NCI-H69 (cell line): Measurements from ENCODE around the gene NBAS.

Experiments used
- DNase-seq: peaks from one replicate; lab custom pipeline; 2025; lab: John Stamatoyannopoulos, UW

NBAS gene

DNA sequence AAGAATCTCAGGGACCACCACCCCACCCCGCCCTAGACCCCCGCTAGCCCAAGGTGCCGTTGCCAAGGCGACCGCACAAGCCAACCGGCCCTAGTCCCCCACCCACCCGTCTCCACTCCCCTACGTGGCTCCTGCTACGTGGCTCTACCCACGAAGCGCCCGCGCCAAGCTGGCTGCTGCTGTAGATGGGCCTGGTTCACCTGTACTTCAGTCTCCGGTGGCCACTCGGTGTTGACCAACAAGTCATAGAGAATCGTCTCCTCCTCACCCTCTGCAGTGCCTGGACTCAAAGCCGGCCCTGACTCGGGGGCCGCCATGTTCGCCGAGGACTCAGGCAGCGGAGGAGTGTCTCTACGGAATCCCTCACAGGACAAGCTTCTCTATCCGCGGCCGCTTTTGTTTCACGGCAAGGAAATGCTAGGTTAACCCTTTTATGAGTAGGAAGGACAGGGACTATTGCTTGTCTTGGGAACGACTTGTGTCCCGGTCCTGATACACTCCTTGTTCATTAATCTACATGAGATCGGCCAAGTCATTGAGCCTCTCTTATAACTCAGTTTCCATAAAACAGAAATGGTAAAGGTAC is at the start of gene NBAS:
NBAS (minus strand) TSS at position 347 of the 586 bp plus-strand sequence; CDS start at position 317, 30 bp downstream.
- peak; percentile 87 for DNase-seq

DNA sequence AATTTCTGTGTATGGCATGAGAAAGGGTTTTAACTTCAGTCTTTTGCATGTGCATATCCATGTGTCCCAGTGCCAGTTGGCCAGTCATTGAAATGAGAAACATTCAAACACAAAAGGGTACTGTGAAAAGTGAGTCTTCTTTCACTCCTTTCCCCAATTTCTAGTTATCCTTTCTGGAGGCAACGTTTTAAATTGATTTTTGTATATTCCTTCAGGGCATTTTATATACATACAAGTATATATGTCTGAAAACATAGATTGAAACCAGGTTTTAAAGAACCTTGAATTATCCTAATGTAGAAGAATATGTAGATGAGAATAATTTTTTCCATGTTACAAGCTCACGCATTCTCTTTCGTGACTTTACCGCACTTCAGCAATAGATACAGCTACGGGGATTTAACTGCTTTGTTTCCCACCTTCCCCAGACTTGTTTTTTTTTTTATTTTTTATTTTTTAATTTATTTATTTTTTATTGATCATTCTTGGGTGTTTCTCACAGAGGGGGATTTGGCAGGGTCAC is 49.4 kb upstream of the NBAS start:
- DNase-seq = no peak

DNA sequence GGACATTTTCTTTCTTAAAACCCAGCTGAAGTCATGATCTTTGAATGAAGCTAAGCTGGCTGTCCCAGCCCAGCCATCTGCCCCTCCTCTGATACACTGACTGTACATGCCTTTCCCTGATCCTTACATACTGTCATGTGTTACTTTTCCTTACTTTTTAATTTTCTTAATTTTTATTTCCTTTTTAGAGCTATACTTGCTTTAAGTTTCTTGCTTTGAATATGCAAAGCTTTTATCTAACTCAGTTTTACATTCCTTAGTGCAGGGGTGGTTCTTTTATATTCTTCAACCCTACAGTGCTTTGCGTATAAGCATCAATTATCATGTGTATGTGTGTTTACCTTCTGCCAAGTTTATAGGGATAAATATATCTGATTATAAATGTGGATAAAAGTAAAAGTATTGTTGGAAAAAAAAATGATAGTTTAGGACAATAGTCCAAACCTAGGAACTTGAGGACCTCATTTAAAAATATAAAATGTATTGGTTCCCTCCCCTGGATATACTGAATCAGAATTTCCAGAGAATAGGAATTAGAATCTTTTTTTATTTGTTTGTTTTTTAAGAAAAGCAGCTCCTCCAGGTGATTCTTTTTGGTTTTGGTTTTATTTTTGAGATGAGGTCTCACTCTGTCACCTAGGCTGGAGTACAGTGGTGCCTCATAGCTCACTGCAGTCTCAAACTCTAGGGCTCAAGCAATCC is 48.4 kb upstream of the NBAS start:
- DNase-seq = no peak

DNA sequence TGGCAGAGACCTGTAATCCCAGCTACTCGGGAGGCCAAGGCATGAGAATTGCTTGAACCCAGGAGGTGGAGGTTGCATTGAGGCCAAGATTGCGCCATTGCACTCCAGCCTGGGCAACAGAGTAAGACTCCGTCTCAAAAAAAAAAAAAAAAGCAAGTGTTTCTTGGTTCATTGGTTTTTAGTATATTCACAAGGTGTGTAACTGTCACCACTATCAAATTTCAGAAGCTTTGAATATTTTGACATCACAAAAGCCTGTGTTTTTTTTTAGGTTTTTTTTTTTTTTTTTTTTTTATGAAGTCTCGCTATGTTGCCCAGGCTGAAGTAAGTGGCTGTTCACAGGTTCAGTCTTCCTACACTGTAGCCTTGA is 47.2 kb upstream of the NBAS start:
- no peak for DNase-seq

DNA sequence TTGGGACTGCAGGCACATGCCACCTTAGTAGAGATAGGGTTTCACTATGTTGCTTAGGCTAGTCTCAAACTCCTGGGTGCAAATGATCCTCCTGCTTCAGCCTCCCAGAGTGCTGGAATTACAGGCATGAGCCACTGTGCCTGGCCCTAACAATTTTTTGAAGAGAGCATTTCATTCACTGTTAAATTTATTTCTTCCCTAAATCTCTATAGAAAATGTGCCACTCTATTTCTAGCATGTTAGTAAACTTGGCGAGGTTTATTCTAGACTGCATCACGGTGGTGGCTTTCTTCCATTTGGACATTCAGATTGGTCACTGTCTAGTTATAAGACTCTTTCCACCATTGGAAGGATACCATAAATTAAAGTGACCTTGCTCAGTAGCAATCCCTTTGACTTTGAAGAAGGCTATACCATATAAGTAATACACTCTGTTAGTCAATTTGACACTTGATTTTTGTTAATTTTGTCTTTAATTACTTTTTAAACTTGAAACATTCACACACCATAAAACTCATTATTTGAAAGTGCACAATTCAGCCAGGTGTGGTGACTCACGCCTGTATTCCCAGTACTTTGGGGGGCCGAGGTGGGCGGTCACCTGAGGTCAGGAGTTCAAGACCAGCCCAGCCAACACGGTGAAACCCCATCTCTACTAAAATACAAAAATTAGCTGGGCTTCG is 46.7 kb upstream of the NBAS start:
- no peak for DNase-seq

DNA sequence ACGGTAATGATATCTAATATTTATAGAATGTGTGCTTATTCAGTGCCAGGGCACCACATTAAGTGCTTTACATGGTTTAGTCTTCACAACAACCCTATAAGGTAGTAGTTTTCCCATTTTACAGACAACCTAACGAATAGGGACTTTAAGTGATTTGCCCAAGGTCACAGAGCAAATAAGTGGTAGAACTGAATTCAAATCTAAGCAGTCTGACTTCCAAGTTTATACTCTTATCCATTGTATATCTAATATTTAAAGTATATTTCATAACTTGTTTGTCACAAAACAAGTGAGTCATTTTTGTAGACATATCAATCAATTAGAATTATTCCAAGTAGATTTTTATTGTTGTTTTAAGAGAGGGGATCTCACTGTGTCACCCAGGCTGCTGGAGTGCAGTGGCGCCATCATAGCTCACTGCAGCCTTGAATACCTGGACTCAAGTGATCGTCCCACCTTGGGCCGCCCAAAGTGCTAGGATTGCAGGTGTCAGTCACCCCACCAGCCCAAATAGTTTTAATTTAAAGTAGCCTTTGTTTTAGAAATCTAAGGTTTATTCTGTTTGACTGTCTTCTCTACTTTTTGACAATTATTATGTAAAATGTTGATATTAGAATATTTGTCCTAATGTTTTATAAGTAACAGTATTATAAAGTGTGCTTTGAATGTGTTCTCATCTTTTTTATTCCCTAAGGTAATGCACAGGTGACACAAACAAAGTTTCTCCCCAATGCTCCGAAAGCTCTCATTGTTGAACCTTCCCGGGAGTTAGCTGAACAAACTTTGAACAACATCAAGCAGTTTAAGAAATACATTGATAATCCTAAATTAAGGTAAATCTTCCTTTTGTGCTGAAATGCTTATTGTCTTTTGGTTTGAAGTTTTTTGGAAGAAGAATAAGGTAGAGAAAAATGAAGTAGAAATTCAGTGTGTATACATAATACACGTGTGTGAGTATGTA is 45.6 kb upstream of the NBAS start:
- no peak for DNase-seq

DNA sequence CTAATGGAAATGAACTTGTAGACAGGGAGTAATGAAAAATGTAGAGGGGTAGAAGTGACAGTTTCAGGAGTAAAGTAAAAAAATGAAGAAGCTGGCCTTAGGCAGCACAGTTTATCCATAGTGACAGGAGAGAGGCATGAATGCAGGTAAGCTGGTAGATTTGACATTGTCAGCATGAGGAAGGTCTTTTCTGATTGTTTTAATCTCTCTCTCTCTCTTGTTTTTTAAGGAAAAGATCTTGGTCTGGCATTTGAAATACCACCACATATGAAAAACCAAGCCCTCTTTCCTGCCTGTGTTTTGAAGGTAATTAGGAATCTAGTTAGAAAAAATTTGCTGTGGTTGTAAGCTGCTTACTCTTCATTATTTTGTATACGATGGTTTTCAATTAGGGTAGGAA is 44.6 kb upstream of the NBAS start:
- no peak for DNase-seq

DNA sequence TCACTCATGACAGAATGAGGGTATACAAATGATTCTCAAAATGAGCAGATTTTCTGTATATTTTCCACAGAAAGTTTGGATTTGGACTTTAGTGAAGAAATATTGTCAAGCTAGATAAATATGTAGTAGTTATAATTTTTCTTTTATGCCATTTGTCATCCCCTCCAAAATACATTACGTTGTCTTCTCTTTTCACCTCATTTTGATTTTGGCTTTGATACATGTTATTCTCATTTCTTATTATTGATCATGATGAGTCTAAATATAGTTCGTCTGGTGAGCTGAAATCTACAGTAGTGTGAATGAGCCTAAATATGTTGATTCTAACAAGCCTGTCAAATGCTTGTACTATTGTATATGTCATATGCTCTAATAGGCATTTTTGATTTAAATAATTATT is 42.8 kb upstream of the NBAS start:
- no peak for DNase-seq

DNA sequence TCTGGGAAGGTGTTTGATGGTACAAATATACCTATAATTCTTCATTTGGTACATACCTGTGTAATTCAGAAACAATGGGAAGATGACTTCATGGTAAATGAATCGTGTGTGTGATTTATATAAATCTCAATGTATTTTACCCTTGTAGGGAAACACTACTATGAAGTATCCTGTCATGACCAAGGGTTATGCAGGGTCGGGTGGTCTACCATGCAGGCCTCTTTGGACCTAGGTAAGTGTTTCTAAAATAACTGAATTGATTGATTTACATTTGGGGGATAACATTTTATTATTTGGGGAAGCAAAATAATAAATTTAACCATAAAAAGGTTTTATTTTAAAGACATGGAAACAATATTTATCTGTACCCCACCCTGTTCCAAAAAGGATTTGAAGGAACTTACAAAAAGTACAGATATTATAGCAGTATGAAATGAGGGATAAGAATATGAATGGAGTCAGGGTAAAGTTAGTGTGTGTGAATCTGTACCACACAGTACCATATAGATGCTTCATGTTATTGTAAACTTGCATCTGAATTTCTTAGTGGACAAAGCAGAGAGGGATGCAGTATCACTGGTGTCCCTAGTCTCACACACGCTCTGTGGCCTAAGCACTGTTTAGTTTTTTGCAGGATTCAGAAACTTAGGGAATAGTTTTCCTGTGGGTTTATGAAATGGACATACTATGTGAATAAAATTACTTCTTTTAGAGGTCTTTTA is 42.1 kb upstream of the NBAS start:
- no peak for DNase-seq

DNA sequence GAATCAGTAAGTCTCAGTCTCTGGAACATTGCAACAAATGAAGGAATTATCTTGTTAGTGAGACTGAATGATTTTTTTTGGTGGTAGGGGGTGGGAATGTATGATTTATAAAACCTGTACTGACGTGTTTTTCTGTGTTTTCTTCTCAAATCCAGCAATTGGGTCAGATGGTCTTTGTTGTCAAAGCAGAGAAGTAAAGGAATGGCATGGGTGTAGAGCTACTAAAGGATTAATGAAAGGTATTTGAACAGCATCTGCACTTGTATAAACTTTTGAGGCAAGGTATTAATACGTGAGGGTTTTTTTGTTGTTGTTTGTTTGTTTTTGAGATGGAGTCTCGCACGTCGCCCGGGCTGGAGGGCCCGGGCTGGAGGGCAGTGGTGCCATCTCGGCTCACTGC is 41.3 kb upstream of the NBAS start:
- no peak for DNase-seq

DNA sequence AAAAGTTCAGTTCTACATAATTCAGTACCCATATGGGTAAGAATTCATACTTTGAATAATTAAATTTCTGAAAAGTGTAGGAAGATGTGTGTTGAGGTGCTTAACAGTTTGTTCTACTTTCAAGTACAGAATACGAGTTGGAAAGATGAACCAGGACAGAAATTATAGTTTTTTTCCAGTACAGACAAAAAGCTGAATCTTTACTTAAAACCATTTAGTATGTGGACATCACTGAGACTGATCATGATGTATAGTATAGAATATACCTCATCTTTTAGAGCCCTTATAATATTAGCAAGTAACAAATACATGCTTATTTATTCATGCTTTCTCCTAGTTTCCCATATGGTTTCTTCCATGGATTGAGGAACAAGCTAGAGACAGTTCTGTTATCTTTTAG is 40.5 kb upstream of the NBAS start:
- no peak for DNase-seq

DNA sequence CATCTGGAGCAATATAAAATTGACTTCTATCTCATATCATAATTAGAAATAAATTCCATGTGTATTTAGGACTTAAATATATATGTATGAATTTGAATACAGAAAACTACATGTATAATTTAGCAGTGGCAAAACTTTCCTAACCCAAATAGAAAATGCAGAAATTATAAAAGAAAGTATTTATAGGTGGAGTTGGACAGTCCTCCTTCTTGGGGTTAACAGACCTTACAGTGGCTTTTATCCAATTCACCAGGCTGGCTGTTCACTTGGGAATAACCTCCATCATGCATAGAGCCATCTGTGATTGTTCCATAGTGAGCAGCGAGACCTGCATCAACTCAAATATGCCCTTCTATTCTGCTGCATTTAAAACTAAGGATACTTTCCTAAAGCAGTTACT is 38.9 kb upstream of the NBAS start:
- no peak for DNase-seq

DNA sequence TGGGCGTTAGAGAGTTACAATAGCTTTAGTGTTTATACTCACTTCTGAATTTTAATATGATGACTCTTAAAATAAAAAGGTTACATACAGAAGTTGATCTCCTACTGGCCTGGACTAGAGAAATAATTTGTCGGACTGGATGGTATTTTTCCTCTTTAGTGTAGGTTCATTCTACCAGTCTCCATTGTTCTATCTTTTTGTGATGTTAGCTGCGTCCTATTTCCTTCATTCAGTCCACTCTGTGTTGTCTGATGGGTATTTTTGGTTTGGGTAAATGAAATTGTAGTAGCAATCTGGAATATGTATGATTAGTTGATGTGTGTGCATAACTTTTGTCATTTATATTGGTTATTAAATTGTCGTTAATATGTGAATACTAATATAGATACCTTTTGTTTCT is 35.8 kb upstream of the NBAS start:
- DNase-seq = no peak

DNA sequence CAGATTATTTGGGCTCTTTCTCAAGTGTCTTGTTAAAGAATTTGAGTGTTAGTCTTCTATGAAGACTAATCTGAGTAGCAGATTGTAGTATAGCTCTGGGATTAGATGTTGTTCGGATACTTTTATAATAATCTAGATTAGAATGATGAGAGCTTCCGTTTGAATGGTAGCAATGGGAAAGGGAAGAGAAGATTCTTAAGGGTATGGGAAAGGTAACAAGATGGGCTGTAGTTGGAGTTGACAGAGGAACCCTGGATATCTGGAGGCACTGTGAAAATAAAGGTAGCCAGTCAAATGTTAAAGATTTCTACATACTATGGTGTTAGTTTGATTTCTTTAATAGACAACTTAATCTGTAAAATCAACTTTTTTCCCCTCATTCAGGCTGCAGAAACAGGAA is 35.2 kb upstream of the NBAS start:
- DNase-seq = no peak

DNA sequence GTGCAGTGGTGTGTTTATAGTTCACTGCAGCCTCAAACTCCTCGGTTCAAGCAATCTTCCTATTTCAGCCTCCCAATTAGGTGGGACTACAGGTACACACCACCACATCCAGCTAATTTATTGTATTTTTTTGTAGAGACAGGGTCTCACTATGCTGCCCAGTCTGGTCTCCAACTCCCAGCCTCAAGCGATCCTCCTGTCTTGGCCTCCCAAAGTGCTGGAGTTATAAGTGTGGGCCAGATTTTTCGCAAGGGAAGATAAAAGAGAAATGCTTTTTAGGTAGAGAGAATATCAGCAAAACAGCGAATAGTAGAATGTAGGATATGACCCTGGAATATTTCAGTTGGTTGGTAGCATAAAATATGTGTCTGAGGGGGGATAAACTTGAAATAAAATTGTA is 34.8 kb upstream of the NBAS start:
- no peak for DNase-seq

DNA sequence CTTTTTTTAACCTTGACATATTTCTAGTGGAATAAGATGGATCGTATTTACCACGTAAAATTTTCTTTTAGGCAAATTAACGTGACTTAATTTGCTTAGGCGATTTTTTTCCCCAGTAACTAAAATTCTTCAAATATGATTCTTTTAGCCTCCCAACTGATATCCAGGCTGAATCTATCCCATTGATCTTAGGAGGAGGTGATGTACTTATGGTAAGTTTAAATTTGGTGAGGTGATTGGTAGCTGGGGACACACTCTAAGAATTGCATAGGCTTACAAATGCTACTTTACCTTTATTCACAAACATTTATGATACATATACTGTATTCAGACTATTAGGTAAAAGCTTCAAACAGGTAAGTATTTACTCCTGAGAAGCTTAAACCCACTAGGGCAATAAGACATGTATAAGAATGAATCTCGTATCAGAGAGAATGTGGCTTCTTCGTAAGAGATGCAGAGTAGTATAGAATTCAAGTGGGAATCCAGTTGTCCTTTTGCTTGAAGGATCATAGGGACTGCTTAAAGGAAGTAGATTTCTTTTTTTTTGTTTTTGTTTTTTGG is 34.3 kb upstream of the NBAS start:
- no peak for DNase-seq

DNA sequence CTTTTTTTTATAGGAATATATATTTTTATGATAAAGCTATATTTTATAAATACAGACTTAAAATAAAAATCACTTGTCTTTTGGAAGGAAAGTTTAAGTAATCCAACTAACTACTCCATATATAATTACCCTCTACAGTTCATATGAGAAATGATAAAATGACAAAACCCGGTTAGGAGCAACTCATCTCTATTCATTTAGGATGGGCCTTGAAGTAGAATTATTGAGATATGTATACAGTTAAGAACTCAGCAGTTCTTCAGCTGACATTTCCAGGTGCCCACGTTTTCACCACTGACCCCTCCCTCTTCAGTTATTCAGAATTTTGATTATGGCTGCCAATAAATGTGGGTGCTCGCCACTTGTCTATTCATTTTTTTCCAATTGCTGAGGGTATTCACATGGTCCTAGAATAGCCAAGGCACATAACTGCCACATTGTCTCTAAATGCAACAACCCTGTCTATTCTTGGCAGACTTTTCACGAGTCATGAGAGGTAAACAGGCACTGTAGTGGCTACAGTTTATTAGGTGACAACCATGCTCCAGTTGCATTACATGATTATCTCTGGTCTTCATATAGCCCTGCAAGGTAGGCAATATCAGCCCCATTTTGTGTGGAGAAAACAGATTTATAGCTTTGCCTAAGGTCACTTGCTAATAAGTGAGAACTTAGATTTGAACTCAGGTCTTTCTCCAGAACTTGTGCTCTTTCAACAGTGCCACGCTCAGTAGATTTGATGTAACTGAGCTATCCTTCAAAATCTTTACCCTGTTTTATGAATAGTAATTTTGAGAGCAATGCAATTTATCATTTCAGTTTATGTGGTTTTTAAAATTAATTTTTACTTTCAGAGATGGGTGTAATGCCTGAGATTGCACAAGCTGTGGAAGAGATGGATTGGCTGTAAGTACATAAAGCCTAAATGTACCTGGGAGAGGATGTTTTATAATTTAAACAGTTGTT is 33.4 kb upstream of the NBAS start:
- no peak for DNase-seq

DNA sequence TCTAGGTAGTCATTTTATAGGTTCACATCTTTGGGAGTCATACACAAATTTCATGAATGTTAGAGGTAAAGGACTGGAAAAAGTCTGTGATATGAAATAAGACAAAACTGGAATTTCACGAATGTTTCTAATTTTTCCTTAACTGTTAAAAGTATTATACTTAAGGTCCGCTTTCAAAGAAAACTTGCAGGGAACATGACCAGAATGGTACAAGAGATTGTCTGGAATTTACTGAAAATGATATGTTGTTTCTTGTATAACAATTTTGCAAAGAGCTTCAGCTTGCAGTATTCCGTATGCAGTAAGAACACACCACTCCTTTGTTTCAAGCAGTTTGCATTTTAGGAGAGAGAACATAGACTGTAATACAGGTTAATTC is 32.2 kb upstream of the NBAS start:
- no peak for DNase-seq

DNA sequence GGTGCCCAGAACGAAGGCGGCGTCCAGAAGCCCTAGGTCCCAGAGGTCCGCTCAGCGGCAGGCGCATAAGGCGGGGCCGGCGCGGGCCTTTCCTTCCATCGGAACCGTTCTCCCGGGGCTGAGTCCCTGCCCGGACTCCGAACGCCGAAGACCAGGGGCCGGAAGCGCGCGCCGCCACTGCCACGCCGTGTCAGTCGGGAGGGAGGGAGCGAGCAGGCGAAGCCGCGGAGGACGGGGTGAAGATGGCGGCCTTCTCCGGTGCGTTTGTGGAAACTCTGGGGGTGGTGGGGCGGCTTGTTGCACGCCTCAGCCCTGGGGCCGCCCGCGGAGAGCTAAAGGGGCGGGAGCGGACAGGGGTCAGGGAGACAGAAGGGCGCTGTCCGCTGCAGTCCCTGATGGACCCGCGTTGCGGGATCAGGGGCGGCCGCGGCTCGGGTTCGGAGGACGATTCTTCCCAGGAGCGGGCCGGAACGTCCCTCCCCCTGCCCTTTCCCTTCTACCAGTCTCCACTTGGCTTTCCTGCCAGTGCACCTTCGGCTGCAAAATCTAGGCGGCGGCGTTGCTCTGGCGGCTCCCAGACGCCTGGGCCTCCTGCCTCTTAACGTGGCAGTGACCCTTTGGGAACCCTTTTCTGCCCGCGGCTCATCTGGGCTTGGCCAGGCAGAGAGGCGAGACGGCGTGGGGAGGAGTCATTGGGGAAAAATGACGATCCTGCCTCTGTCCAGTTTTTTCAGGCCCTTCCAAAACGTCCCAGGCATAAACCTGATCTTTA is 30.7 kb upstream of the NBAS start, which contains the start of gene DDX1:
DDX1 (plus strand) TSS at position 177 of the 772 bp plus-strand sequence; CDS start at position 243, 66 bp downstream.
- DNase-seq = peak; percentile 85
